Mammary epithelial cell (primary cell): Measurements from ENCODE around the gene ISYNA1.

Source experiments
- CTCF ChIP-seq, 2 donors: IDR thresholded peaks in 1 of 2; conservative IDR thresholded peaks in 1 of 2; 2 replicates each; pipeline ENCODE4 v1.5.1; 2011 to 2012; ENCODE audit warnings: inconsistent platforms in 2 of 2, low read length in 2 of 2, mild to moderate bottlenecking in 2 of 2, control low read depth in 1 of 2, low read depth in 1 of 2; ENCODE audit not compliant: insufficient read depth in 1 of 2; ENCODE audit errors: extremely low read depth in 1 of 2
- EZH2 ChIP-seq: IDR thresholded peaks from 2 replicates; pipeline ENCODE4 v1.6.1; 2012; ENCODE audit warnings: low read length, inconsistent platforms, borderline replicate concordance

GRCh38 chr19:18460900-18461299 is 23.0 kb upstream of the ISYNA1 start:
- TF ChIP-seq CTCF (conservative IDR thresholded peaks at IDR 0.05 in 1 of 2, IDR thresholded peaks at IDR 0.05 in 1 of 2; ENCODE audit: extremely low read depth in 1 of 2, insufficient read depth in 1 of 2, low read depth in 1 of 2, low read length in 2 of 2) (no peak), EZH2 (no peak)
